ENCODE data around the gene OTUD1.
A peak's percentile ranks its signal among the peaks of the same experiment; 100 is the strongest.

Gene OTUD1

GRCh38 chr10:23439961-23440889 lies 1.4 kb downstream of the OTUD1 start:
- Histone ChIP-seq H3K27me3 (ENCODE audit: insufficient read depth, poor library complexity, severe bottlenecking) (no peaks in the 10 kb centered on the region), H3K4me3 (replicated peaks; ENCODE audit: insufficient read depth, low read length) (peak overlapping the region; percentile 60), H3K27ac (replicated peaks) (no peak overlapping the region)
- no peak for DNase-seq (ENCODE audit: low read depth in 1 of 2, low spot score in 1 of 2)
- TF ChIP-seq POLR2AphosphoS5 (IDR thresholded peaks at IDR 0.05; ENCODE audit: low read depth) (no peak), GABPA (IDR thresholded peaks at IDR 0.05; ENCODE audit: low read depth) (no peak), SPI1 (IDR thresholded peaks at IDR 0.05; ENCODE audit: borderline replicate concordance, low read depth) (no peak), REST (IDR thresholded peaks at IDR 0.05; ENCODE audit: insufficient replicate concordance, low read depth) (no peak)
- TF ChIP-seq, protein P1, sequence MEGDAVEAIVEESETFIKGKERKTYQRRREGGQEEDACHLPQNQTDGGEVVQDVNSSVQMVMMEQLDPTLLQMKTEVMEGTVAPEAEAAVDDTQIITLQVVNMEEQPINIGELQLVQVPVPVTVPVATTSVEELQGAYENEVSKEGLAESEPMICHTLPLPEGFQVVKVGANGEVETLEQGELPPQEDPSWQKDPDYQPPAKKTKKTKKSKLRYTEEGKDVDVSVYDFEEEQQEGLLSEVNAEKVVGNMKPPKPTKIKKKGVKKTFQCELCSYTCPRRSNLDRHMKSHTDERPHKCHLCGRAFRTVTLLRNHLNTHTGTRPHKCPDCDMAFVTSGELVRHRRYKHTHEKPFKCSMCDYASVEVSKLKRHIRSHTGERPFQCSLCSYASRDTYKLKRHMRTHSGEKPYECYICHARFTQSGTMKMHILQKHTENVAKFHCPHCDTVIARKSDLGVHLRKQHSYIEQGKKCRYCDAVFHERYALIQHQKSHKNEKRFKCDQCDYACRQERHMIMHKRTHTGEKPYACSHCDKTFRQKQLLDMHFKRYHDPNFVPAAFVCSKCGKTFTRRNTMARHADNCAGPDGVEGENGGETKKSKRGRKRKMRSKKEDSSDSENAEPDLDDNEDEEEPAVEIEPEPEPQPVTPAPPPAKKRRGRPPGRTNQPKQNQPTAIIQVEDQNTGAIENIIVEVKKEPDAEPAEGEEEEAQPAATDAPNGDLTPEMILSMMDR (IDR thresholded peaks at IDR 0.05; ENCODE audit: insufficient read depth, low read length) = no peak

DNA sequence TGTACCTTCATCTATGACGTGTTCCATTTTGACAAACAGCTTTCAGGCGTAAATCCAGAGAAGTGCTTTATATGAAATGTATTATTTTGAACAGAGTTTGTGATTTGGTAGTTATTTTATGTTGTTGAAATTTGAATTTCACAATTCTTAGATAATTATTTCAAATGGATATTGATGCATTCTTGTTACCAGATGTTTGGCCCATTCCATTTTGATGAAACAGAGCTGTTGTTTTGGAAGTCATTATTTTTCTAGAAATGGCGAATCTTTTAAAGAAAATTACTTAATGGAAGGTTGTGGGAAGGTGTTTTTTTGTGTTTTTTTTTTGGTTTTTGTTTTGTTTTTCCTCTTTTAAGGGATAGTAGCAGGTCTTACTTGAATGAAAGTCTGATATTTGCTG lies 2.4 kb downstream of the OTUD1 start:
- H3K4me3 ChIP-seq (replicated peaks; ENCODE audit: insufficient read depth, low read length) = no peak overlapping the region
- no peaks in the 10 kb centered on the region for H3K27me3 ChIP-seq (ENCODE audit: insufficient read depth, poor library complexity, severe bottlenecking)
- no peak for TF ChIP-seq POLR2AphosphoS5 (IDR thresholded peaks at IDR 0.05; ENCODE audit: low read depth)
- no peak for TF ChIP-seq SPI1 (IDR thresholded peaks at IDR 0.05; ENCODE audit: borderline replicate concordance, low read depth)
- TF ChIP-seq GABPA (IDR thresholded peaks at IDR 0.05; ENCODE audit: low read depth) = no peak
- TF ChIP-seq REST (IDR thresholded peaks at IDR 0.05; ENCODE audit: insufficient replicate concordance, low read depth) = no peak
- TF ChIP-seq, protein P1 (IDR thresholded peaks at IDR 0.05; ENCODE audit: insufficient read depth, low read length) = no peak
- no peak overlapping the region for H3K27ac ChIP-seq (replicated peaks)
- no peak for DNase-seq (ENCODE audit: low read depth in 1 of 2, low spot score in 1 of 2)

DNA sequence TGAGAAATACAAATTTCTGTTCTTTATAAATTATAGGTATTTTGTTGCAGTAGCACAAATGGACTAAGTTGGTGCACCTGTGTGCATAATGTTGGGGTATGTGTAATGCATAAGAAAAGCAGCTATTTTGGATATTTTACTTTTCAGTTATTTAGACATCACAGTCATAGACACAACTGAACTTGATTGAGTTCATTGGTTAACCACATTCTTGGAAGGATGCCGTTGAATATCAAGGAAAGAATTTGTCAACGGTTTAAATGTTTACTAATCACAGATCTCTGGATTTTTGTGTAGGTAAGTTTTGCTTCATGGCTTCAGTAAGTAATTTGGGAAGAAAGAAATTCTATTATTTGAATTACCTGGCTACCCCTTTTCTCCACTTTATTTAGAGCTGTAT lies 4.1 kb downstream of the OTUD1 start:
- no peak for DNase-seq (ENCODE audit: low read depth in 1 of 2, low spot score in 1 of 2)
- Histone ChIP-seq H3K4me3 (replicated peaks; ENCODE audit: insufficient read depth, low read length) (no peak overlapping the region), H3K27ac (replicated peaks) (no peak overlapping the region), H3K27me3 (ENCODE audit: insufficient read depth, poor library complexity, severe bottlenecking) (no peaks in the 10 kb centered on the region)
- TF ChIP-seq, protein P1 (IDR thresholded peaks at IDR 0.05; ENCODE audit: insufficient read depth, low read length) = no peak
- TF ChIP-seq GABPA (IDR thresholded peaks at IDR 0.05; ENCODE audit: low read depth) (no peak), SPI1 (IDR thresholded peaks at IDR 0.05; ENCODE audit: borderline replicate concordance, low read depth) (no peak), POLR2AphosphoS5 (IDR thresholded peaks at IDR 0.05; ENCODE audit: low read depth) (no peak), REST (IDR thresholded peaks at IDR 0.05; ENCODE audit: insufficient replicate concordance, low read depth) (no peak)

All from HL-60 (cell line).